ENCODE measurements around the gene SSBP3.

Gene SSBP3

GRCh38 chr1:54326543-54327385 is 79.4 kb downstream of the SSBP3 start:
- Histone ChIP-seq H2BK5ac (ENCODE audit: low read depth, low read length, poor library complexity, severe bottlenecking) (no peak overlapping the region), H2BK12ac (ENCODE audit: low read length in 2 of 2) (peak overlapping the region; percentile 69 to 79), H3K27me3 (ENCODE audit: control insufficient read depth in 1 of 2, insufficient read depth in 1 of 2, low read length in 2 of 2) (no peaks in the 10 kb centered on the region), H4K8ac (ENCODE audit: low read length) (peak overlapping the region; percentile 43), H3K4ac (ENCODE audit: low read depth in 1 of 2, low read length in 2 of 2) (peak overlapping the region; percentile 46 to 89), H4K91ac (ENCODE audit: low read length) (peak overlapping the region; percentile 86), H2AFZ (ENCODE audit: low read depth, low read length) (no peak overlapping the region), H3K4me3 (ENCODE audit: insufficient read depth in 1 of 2, low read depth in 1 of 2, low read length in 2 of 2) (peak overlapping the region in 1 of 2 experiments; percentile 25), H3K27ac (ENCODE audit: low read length, poor library complexity, severe bottlenecking) (no peak overlapping the region), H3K9me3 (ENCODE audit: control insufficient read depth, low read length) (no peaks in the 10 kb centered on the region), H3K4me1 (ENCODE audit: control insufficient read depth, insufficient read depth, low read depth, low read length) (peaks cover 19% of the 10 kb centered on the region), H3K4me2 (ENCODE audit: low read length, poor library complexity, severe bottlenecking) (no peak overlapping the region), H2BK120ac (ENCODE audit: low read depth, low read length) (no peak overlapping the region), H3K14ac (ENCODE audit: low read length in 2 of 2) (no peak overlapping the region), H3K36me3 (ENCODE audit: control insufficient read depth in 1 of 2, insufficient read depth in 2 of 2, low read depth in 1 of 2, low read length in 2 of 2) (peaks cover 0 to 7% of the 10 kb centered on the region in 2 experiments), H2AK5ac (ENCODE audit: low read length, severe bottlenecking) (no peak overlapping the region), H3K9ac (ENCODE audit: low read length) (peak overlapping the region; percentile 77), H3K79me1 (replicated peaks; ENCODE audit: low read length, poor library complexity, severe bottlenecking) (peaks cover 50% of the 10 kb centered on the region), H3K18ac (ENCODE audit: low read depth in 1 of 2, low read length in 2 of 2) (peak overlapping the region; percentile 60 to 84), H3K23ac (ENCODE audit: low read length in 2 of 2) (no peak overlapping the region), H2BK15ac (ENCODE audit: low read depth, poor library complexity, severe bottlenecking) (no peak overlapping the region)
- DNase-seq: peak; percentile 89
- WGBS: 52% methylated on average over 11 of the region's 12 CpGs

DNA sequence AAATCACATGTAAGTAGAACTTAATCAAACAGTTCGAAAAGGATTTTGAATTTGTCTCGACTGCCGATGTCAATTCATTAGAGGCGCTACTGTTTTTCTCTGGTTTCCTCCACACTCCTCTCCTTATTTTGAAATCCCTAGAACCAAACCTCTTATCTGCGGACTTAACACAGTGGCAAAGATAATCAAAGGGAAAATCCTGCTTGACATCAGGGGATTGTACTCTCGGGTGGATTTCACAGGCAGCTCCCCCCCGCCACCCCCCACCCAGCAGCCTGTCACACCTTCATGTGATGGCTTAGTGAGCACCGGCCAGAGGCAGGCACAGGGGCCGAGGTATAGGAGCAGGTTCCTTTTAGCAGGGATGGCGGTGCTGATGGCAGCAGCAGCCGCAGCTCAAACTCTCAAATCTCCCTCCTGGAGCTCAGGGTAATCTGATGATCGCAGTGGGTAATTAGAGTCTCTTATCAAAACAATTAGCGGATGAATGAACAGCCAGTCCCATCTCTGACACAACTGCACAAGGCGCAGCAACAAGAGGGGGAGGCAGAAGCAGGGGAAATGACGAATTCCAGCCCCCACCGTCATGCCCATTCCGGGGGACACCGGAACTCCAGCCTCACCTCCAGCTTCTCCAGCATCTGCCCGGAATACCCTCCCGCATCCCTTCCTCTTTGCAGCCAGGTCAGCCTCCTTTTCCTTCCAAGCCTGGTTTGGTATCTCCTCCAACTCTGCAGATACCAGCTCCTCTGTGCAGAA is 80.3 kb downstream of the SSBP3 start:
- H3K27me3 ChIP-seq (ENCODE audit: control insufficient read depth in 1 of 2, insufficient read depth in 1 of 2, low read length in 2 of 2): no peaks in the 10 kb centered on the region
- H2BK12ac ChIP-seq (ENCODE audit: low read length in 2 of 2): peak overlapping the region; percentile 55 to 69
- H2AFZ ChIP-seq (ENCODE audit: low read depth, low read length): no peak overlapping the region
- H4K8ac ChIP-seq (ENCODE audit: low read length): peak overlapping the region; percentile 43
- no peak overlapping the region for H3K27ac ChIP-seq (ENCODE audit: low read length, poor library complexity, severe bottlenecking)
- 83% methylated on average over 20 of the region's 20 CpGs for WGBS
- H2BK15ac ChIP-seq (ENCODE audit: low read depth, poor library complexity, severe bottlenecking): peak overlapping the region; percentile 20
- peaks cover 17% of the 10 kb centered on the region for H3K4me1 ChIP-seq (ENCODE audit: control insufficient read depth, insufficient read depth, low read depth, low read length)
- H2AK5ac ChIP-seq (ENCODE audit: low read length, severe bottlenecking): no peak overlapping the region
- H3K79me1 ChIP-seq (replicated peaks; ENCODE audit: low read length, poor library complexity, severe bottlenecking): peaks cover 54% of the 10 kb centered on the region
- peak overlapping the region; percentile 37 to 47 for H3K4ac ChIP-seq (ENCODE audit: low read depth in 1 of 2, low read length in 2 of 2)
- no peak overlapping the region for H2BK5ac ChIP-seq (ENCODE audit: low read depth, low read length, poor library complexity, severe bottlenecking)
- no peak overlapping the region for H3K23ac ChIP-seq (ENCODE audit: low read length in 2 of 2)
- H3K9ac ChIP-seq (ENCODE audit: low read length): no peak overlapping the region
- no peak overlapping the region for H2BK120ac ChIP-seq (ENCODE audit: low read depth, low read length)
- no peaks in the 10 kb centered on the region for H3K9me3 ChIP-seq (ENCODE audit: control insufficient read depth, low read length)
- peak overlapping the region; percentile 55 to 60 for H3K18ac ChIP-seq (ENCODE audit: low read depth in 1 of 2, low read length in 2 of 2)
- H4K91ac ChIP-seq (ENCODE audit: low read length): peak overlapping the region; percentile 30
- H3K4me2 ChIP-seq (ENCODE audit: low read length, poor library complexity, severe bottlenecking): no peak overlapping the region
- H3K14ac ChIP-seq (ENCODE audit: low read length in 2 of 2): peak overlapping the region in 1 of 2 experiments; percentile 9
- H3K36me3 ChIP-seq (ENCODE audit: control insufficient read depth in 1 of 2, insufficient read depth in 2 of 2, low read depth in 1 of 2, low read length in 2 of 2): peaks cover 0 to 11% of the 10 kb centered on the region in 2 experiments
- H3K4me3 ChIP-seq (ENCODE audit: insufficient read depth in 1 of 2, low read depth in 1 of 2, low read length in 2 of 2): no peak overlapping the region
- no peak for DNase-seq

DNA sequence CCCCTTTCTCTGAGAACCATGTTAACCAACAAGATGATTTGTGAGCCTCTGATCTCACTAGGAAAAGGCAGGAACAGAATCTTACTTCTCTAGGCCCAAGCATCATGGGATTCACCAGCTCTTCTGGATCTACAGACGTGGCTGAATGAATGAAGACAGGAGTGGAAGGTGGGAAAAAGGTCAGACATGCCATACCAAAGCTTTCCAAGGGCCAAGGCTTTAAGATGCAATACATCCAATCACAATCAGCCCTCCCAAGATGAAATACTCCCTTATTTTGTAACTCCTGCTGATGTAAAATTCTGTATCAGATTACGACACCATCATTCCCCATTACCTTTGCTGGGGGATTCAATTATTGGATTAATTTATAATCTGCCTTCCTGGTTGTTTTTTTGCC is 80.9 kb downstream of the SSBP3 start:
- H3K9me3 ChIP-seq (ENCODE audit: control insufficient read depth, low read length): no peaks in the 10 kb centered on the region
- no peak overlapping the region for H4K8ac ChIP-seq (ENCODE audit: low read length)
- no peak overlapping the region for H3K23ac ChIP-seq (ENCODE audit: low read length in 2 of 2)
- peaks cover 54% of the 10 kb centered on the region for H3K79me1 ChIP-seq (replicated peaks; ENCODE audit: low read length, poor library complexity, severe bottlenecking)
- peak overlapping the region in 1 of 2 experiments; percentile 44 for H3K4me3 ChIP-seq (ENCODE audit: insufficient read depth in 1 of 2, low read depth in 1 of 2, low read length in 2 of 2)
- H3K9ac ChIP-seq (ENCODE audit: low read length): peak overlapping the region; percentile 67
- H3K18ac ChIP-seq (ENCODE audit: low read depth in 1 of 2, low read length in 2 of 2): no peak overlapping the region
- H3K27me3 ChIP-seq (ENCODE audit: control insufficient read depth in 1 of 2, insufficient read depth in 1 of 2, low read length in 2 of 2): no peaks in the 10 kb centered on the region
- H4K91ac ChIP-seq (ENCODE audit: low read length): no peak overlapping the region
- peak overlapping the region in 1 of 2 experiments; percentile 33 for H2BK12ac ChIP-seq (ENCODE audit: low read length in 2 of 2)
- no peak for DNase-seq
- no peak overlapping the region for H2AFZ ChIP-seq (ENCODE audit: low read depth, low read length)
- no peak overlapping the region for H2BK15ac ChIP-seq (ENCODE audit: low read depth, poor library complexity, severe bottlenecking)
- no peak overlapping the region for H2BK120ac ChIP-seq (ENCODE audit: low read depth, low read length)
- H3K4me1 ChIP-seq (ENCODE audit: control insufficient read depth, insufficient read depth, low read depth, low read length): peaks cover 15% of the 10 kb centered on the region
- H3K27ac ChIP-seq (ENCODE audit: low read length, poor library complexity, severe bottlenecking): no peak overlapping the region
- peaks cover 0 to 11% of the 10 kb centered on the region in 2 experiments for H3K36me3 ChIP-seq (ENCODE audit: control insufficient read depth in 1 of 2, insufficient read depth in 2 of 2, low read depth in 1 of 2, low read length in 2 of 2)
- H2BK5ac ChIP-seq (ENCODE audit: low read depth, low read length, poor library complexity, severe bottlenecking): no peak overlapping the region
- H3K14ac ChIP-seq (ENCODE audit: low read length in 2 of 2): no peak overlapping the region
- no peak overlapping the region for H2AK5ac ChIP-seq (ENCODE audit: low read length, severe bottlenecking)
- H3K4me2 ChIP-seq (ENCODE audit: low read length, poor library complexity, severe bottlenecking): no peak overlapping the region
- WGBS: 67% methylated on average over 1 of the region's 2 CpGs
- H3K4ac ChIP-seq (ENCODE audit: low read depth in 1 of 2, low read length in 2 of 2): peak overlapping the region in 1 of 2 experiments; percentile 17

Data from mesenchymal stem cell (in vitro differentiated cells and primary cell).